Left ventricle myocardium inferior (tissue), 1 donor: ENCODE measurements around the gene SCP2D1. TPM values are rescaled to one million over a fixed set of nuclear protein-coding genes. Genes with fewer than 3 reads are reported as not detected.
"Not testable (repeated sequence)": the region's sequence is repeated elsewhere in the genome, so short reads cannot be mapped to it uniquely, and the experiment has no call there.

Experiments used
- DNase-seq: peaks from one replicate; pipeline ENCODE4 v3.0.0-alpha.2; 2020
- H3K27ac ChIP-seq: fragments of 200-600 bp; replicated peaks from 2 replicates; pipeline ENCODE4 v1.8.0; 2021
- H3K27me3 ChIP-seq: fragments of 200-600 bp; 2 replicates; pipeline ENCODE4 v1.8.0; 2021; ENCODE audit warnings: low read depth
- H3K36me3 ChIP-seq: fragments of 200-600 bp; 2 replicates; pipeline ENCODE4 v1.8.0; 2021
- H3K4me1 ChIP-seq: fragments of 200-600 bp; 2 replicates; pipeline ENCODE4 v1.8.0; 2021
- H3K4me3 ChIP-seq: fragments of 200-600 bp; 2 replicates; pipeline ENCODE4 v1.8.0; 2021; ENCODE audit warnings: mild to moderate bottlenecking, moderate library complexity
- H3K9me3 ChIP-seq: fragments of 200-600 bp; replicated peaks from 2 replicates; pipeline ENCODE4 v1.8.0; 2021
- intact Hi-C: fragments of 100-400 bp; cut with micrococcal nuclease; formaldehyde crosslinking; loops from one replicate; pipeline ENCODE4 v1.11.0; 2022
- total RNA-seq: library from RNA; stranded (reverse); fragmentation: NEBNext Ultra II Directional; extraction: Animal tissue kit (Norgen Biotek cat#: 25700); gene quantifications from one replicate; pipeline ENCODE4 v1.2.1, GENCODE V29; 2021
- TF ChIP-seq, protein P1 (sequence below): fragments of 200-600 bp; IDR thresholded peaks from 2 replicates; pipeline ENCODE4 v1.8.0; 2021; ENCODE audit warnings: antibody characterized with exemption, mild to moderate bottlenecking, borderline replicate concordance
- donor health status: DM: no; HTN: yes; CAD: no; lungs with severe emphysema.

The SCP2D1 gene
- total RNA-seq, 1 donor from 2014 or later = not detected

DNA sequence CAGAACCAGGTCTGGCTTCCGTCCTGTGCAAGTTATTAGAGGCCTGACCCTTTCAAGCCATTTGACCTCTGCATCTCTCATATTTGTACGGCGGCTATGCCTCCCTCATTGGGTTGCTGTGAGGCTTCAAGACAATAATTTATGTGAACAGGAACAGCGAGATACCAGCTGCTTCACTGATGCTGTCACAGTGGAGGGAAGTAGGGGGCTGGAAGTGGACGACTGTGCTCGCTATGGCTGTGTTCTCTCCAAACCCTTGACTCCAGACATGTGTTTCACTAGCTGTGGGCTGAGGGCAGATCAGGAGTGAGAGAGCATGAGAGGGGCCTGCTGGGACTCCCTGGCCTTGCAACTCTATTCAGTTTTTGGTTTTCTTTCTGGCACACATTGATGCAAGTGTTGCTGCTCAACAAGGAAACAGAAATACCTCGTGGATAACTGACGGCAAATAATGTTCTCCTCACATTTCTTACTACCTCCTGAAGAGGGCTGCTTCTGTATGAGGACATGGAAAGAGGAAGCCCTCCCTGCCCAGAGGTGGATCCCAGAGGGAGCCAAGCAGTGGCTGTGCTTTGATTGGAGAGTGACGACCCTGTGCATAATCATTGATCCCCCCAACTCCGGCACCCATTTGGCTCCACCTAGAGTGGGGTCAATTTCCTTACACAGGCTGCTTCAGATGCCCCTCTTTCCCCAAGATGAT lies 34.7 kb upstream of the SCP2D1 start:
- no peaks in the 10 kb centered on the region for H3K4me1 ChIP-seq
- DNase-seq = no peak
- no peaks in the 10 kb centered on the region for H3K27me3 ChIP-seq
- TF ChIP-seq, protein P1, sequence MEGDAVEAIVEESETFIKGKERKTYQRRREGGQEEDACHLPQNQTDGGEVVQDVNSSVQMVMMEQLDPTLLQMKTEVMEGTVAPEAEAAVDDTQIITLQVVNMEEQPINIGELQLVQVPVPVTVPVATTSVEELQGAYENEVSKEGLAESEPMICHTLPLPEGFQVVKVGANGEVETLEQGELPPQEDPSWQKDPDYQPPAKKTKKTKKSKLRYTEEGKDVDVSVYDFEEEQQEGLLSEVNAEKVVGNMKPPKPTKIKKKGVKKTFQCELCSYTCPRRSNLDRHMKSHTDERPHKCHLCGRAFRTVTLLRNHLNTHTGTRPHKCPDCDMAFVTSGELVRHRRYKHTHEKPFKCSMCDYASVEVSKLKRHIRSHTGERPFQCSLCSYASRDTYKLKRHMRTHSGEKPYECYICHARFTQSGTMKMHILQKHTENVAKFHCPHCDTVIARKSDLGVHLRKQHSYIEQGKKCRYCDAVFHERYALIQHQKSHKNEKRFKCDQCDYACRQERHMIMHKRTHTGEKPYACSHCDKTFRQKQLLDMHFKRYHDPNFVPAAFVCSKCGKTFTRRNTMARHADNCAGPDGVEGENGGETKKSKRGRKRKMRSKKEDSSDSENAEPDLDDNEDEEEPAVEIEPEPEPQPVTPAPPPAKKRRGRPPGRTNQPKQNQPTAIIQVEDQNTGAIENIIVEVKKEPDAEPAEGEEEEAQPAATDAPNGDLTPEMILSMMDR = no peak
- no peaks in the 10 kb centered on the region for H3K9me3 ChIP-seq
- H3K36me3 ChIP-seq = no peaks in the 10 kb centered on the region
- intact Hi-C loops = no loop called here
- no peak overlapping the region for H3K4me3 ChIP-seq
- no peak overlapping the region for H3K27ac ChIP-seq

- TF ChIP-seq, protein P1 = no peak
- intact Hi-C loops = no loop called here
- H3K27ac ChIP-seq = no peak overlapping the region
- DNase-seq = no peak
- peaks cover 2% of the 10 kb centered on the region for H3K27me3 ChIP-seq
- no peaks in the 10 kb centered on the region for H3K9me3 ChIP-seq
- no peaks in the 10 kb centered on the region for H3K36me3 ChIP-seq
- no peaks in the 10 kb centered on the region for H3K4me1 ChIP-seq
- H3K4me3 ChIP-seq = no peak overlapping the region
Measured at GRCh38 chr20:18780385-18781130, 33.0 kb upstream of the SCP2D1 start.

- H3K4me3 ChIP-seq = no peak overlapping the region
- no peaks in the 10 kb centered on the region for H3K9me3 ChIP-seq
- DNase-seq = no peak
- H3K27ac ChIP-seq = no peak overlapping the region
- TF ChIP-seq, protein P1 = no peak
- H3K4me1 ChIP-seq = no peaks in the 10 kb centered on the region
- no peaks in the 10 kb centered on the region for H3K36me3 ChIP-seq
- peaks cover 11% of the 10 kb centered on the region for H3K27me3 ChIP-seq
- intact Hi-C loops = no loop called here
Measured at GRCh38 chr20:18781509-18781908, 32.1 kb upstream of the SCP2D1 start.

GRCh38 chr20:18783385-18783959 lies 30.1 kb upstream of the SCP2D1 start:
- intact Hi-C loops = no loop called here
- H3K9me3 ChIP-seq = no peaks in the 10 kb centered on the region
- no peaks in the 10 kb centered on the region for H3K36me3 ChIP-seq
- no peak for DNase-seq
- H3K4me3 ChIP-seq = no peak overlapping the region
- peaks cover 15% of the 10 kb centered on the region for H3K27me3 ChIP-seq
- no peaks in the 10 kb centered on the region for H3K4me1 ChIP-seq
- TF ChIP-seq, protein P1 = no peak
- H3K27ac ChIP-seq = no peak overlapping the region

DNA sequence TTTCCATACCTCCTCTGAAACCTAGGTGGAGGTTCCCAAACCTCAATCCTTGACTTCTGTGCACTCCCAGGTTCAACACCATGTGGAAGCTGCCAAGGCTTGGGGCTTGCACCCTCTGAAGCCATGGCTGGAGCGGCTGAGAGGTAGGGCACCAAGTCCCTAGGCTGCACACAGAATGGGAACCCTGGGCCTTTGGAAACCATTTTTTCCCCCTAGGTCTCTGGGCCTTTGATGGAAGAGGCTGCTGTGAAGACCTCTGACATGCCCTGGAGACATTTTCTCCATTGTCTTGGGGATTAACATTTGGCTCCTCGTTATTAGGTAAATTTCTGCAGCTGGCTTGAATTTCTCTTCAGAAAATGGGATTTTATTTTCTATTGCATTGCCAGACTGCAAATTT lies 26.5 kb upstream of the SCP2D1 start:
- H3K4me1 ChIP-seq, H3K9me3 ChIP-seq, H3K36me3 ChIP-seq, H3K27ac ChIP-seq, DNase-seq, intact Hi-C loops, H3K4me3 ChIP-seq: not testable (repeated sequence)
- H3K27me3 ChIP-seq = peaks cover 18% of the 10 kb centered on the region

DNA sequence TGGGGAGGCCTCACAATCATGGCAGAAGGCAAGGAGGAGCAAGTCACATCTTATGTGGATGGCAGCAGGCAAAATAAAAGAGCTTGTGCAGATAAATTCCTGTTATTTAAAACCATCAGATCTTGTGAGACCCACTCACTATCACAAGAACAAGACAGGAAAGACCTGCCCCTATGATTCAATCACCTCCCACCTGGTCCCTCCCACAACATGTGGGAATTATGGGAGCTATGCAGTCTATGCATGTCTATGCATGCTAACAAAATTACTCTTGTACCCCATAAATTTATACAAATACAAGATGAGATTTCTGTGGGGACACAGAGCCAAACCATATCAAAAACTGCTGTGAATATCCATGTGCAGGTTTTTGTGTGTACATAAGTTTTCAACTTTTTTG lies 25.6 kb upstream of the SCP2D1 start:
- no peak for DNase-seq
- Histone ChIP-seq H3K9me3 (no peaks in the 10 kb centered on the region), H3K27ac (no peak overlapping the region), H3K4me1 (no peaks in the 10 kb centered on the region), H3K36me3 (no peaks in the 10 kb centered on the region), H3K4me3 (no peak overlapping the region), H3K27me3 (peaks cover 18% of the 10 kb centered on the region)
- intact Hi-C loops = no loop called here
- TF ChIP-seq, protein P1 = no peak
